GM18526 (cell line): ENCODE data around the gene GHRHR.

Experiments used
- POLR2A ChIP-seq: IDR thresholded peaks from 3 replicates; pipeline ENCODE4 v1.6.1; 2011; ENCODE audit not compliant: insufficient read length; ENCODE audit errors: extremely low read depth

GHRHR gene

GRCh38 chr7:30998180-30998579 lies 34.4 kb downstream of the GHRHR start:
- no peak for TF ChIP-seq POLR2A

DNA sequence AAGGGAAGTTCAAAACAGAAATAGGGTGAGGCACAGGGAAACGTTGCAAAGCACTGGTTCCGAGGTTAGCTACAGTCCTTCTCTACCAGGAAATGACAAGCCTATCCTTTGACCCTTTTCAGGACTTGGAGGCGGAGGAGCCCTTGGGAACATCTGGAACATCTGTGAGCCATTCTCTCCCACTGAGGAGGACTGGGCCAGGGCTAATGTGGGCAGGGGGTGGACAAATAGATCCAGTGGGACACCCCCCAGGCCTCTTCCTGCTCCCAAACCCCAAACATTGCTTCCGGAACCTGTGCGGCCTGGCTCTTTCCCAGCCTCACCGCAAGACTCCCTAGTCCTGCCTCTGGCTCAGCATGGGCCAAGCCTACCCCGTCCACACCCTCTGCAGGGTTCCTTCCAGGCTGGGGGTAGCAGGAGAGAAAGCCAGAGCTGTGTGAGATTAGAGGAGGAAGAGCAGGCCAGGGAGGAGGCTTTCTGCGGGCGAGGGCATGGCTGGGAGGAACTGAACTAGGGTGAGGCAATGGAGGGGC lies 36.5 kb downstream of the GHRHR start:
- no peak for TF ChIP-seq POLR2A

GRCh38 chr7:31000779-31001178 lies 37.0 kb downstream of the GHRHR start:
- no peak for TF ChIP-seq POLR2A

DNA sequence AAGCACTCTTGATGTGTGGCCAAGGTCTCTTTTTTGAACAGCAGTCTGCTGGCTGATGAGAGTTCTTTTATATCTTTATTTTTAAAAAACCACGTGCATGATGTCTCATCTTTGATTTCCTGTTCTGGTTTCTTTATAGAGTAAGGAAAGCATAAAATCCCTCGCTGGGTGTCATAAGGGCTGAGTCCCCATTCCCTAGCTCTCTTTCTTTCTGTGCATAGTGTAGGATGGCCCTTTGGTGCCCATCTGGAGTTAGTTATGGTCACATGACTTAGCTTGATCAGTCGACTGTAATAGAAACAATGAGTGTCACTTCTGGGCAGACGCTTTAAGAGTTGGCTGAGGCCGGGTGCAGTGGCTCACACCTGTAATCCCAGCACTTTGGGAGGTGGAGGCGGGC lies 38.5 kb downstream of the GHRHR start:
- TF ChIP-seq POLR2A = no peak

GRCh38 chr7:31003097-31003496 lies 39.3 kb downstream of the GHRHR start:
- TF ChIP-seq POLR2A = no peak

DNA sequence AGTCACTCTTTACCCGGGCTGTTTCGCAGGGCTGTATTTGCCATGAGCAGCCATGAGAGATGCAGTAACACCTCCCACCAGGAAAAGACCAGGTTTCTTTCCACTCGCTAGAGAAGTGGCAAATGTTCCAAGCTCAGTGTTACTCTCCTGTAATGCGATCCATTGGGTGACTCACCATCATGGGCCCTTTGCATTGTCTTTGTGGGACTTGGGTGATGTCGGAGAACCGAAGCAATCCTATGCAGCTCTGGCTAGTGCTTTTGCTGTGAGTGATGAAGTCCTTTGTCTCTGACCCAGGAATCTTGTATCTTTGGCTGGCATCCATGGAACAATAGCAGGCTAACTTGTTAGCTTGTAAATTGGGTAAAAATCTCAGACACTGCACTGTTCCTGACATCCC lies 40.0 kb downstream of the GHRHR start:
- no peak for TF ChIP-seq POLR2A

DNA sequence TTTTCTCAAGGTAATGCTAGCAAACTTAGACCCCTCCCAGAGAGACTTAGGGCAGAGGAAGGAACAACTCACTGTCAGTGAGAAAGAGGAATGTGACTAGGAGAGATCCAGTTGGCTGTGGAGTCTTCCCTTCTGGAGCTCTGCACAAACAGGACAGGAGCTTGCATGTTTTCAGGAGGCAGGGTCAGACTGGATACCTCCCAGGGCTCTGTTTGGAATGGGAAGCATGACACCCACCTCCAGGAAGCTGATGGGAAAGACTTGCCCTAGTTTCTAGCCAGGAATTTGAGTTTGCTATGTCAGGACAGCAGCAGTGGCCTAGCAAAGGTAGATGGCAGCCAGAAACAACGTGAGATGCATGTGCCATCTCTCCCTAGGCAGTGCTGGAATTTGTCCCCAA lies 40.6 kb downstream of the GHRHR start:
- no peak for TF ChIP-seq POLR2A

DNA sequence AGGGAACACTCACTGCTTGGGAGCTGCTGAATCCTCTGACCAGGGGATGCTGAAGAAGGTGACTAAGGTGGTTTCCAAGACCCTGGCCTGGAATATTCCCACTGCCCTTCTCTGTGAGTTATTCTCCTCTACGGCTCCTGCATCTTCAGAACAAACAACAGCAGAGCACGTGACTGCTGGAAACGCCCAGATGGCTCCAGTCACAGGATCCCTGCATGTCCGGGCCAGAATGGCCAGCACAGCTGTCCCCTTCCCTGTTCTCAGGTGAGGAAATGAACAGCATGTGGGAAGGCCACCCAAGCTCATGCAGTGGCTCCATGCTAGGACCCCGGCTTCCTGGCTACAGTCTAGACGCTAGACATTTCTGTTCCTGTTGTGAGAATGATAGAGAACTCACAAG lies 43.1 kb downstream of the GHRHR start:
- TF ChIP-seq POLR2A = no peak

- TF ChIP-seq POLR2A = no peak
Measured at GRCh38 chr7:31007634-31008033, 43.9 kb downstream of the GHRHR start.

DNA sequence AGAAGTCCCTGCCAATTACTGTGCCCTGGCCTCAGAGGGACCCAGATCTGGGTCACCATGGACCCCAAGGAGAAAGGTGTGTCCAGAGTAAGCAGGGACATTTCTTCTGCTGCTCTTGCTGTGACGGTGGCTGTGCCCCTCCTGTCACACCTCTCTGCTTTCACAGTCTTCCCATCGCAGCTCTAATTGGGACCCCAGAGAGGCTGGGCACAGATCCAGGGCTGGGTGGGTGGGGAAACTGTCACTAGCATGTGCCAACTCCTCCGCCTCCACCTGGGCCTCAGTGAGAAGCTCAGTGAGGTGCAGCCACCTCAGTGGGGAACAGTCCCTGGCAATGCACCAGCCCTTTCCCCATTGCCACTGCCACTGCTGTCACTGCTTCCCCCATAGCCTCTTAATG lies 51.1 kb downstream of the GHRHR start:
- TF ChIP-seq POLR2A = no peak

GRCh38 chr7:31017032-31017675 lies 53.4 kb downstream of the GHRHR start:
- TF ChIP-seq POLR2A = no peak

GRCh38 chr7:31017721-31018120 lies 54.0 kb downstream of the GHRHR start:
- TF ChIP-seq POLR2A = no peak

- no peak for TF ChIP-seq POLR2A
Measured at GRCh38 chr7:31019509-31019908, 55.8 kb downstream of the GHRHR start.

- no peak for TF ChIP-seq POLR2A
Measured at GRCh38 chr7:31020161-31020560, 56.4 kb downstream of the GHRHR start.

DNA sequence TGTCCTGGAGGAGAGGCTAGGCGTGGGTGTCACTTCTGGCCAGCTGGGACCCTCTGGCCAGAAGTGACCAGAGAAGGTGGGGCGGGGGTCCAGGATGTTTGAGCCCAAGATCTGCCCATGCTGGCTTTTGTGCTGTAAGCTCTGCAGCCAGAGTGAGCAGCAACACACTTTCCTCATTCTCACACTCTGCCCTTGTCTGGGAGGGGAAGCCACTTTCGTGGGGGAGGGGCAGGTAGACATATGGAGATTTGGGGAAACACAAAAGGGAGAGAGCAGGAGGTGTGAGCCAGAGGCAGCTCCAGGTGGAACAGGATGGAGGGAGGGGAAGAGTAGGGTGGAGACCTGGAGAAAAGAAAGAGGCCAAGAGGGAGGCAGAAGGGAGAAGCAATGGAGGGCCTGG lies 56.9 kb downstream of the GHRHR start:
- no peak for TF ChIP-seq POLR2A

DNA sequence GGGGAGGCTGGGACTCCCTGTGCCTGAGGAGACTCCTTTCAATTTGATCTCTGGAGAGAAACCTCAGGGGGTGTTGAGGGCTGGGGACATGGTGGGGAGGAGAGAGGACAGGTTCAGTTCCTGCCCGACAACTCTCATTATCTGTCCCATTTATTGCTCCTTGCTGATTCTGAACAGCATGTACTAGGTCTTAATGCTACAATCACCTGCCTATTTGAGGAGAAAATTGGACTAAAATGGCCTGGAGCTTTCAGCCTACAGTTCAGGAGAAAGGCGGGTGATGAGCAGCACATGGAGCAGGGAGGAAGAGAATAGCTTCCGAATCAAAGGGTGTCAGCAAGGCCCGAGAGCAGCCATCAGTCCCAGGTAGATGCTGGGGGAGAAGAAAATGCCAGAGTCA lies 58.4 kb downstream of the GHRHR start:
- TF ChIP-seq POLR2A = no peak

- TF ChIP-seq POLR2A = no peak
Measured at GRCh38 chr7:31022726-31023125, 59.0 kb downstream of the GHRHR start.
